NOMO-1 treated with DMSO at 0.1 percent for 48 hours (cell line): ENCODE data around the gene RBMS3.
"Not testable (repeated sequence)": the region's sequence is repeated elsewhere in the genome, so short reads cannot be mapped to it uniquely, and the experiment has no call there.

Experiments
- DNase-seq: peaks from one replicate; lab custom pipeline; 2025; ENCODE audit not compliant: unreplicated experiment; lab: John Stamatoyannopoulos, UW

RBMS3 gene

GRCh38 chr3:29382409-29382808 lies 101.5 kb downstream of the RBMS3 start:
- DNase-seq = peak; percentile 54

DNA sequence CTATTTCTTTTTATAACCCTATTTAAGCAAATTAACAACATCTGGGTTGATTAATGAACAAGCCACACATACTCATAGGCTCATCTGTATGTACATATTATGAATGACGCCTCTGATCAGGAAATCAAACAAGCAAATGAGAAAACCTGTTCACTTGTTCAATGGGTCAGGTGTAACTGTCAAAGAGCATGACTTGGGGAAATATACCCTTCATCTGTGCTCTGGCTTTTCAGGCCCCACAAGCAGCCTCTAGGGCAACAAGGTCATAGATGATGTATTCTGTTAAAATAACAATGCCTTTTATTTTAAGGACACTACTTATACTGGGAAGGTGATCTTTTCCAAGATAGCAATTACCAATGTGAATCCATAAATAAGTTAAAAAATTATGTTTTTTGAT lies 102.0 kb downstream of the RBMS3 start:
- no peak for DNase-seq

DNA sequence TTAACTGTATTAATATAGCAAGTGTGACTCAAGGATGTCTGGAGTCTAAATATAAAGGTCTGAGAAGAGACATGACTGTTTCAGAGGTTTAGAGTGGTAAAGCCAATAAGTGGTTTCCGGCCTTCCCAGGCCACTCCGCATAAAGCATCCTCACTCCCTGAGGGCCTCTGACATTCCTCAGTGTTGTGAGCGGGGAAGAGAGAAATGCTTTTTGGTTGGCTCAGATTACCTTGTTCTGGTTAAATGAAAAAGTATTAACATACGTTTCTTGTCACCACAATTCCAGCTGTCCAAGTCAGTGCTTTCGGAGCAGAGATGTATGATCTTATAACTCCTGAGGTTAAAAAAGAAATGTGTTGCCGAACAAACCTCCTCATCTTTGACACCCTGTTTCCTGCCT lies 103.8 kb downstream of the RBMS3 start:
- no peak for DNase-seq

DNA sequence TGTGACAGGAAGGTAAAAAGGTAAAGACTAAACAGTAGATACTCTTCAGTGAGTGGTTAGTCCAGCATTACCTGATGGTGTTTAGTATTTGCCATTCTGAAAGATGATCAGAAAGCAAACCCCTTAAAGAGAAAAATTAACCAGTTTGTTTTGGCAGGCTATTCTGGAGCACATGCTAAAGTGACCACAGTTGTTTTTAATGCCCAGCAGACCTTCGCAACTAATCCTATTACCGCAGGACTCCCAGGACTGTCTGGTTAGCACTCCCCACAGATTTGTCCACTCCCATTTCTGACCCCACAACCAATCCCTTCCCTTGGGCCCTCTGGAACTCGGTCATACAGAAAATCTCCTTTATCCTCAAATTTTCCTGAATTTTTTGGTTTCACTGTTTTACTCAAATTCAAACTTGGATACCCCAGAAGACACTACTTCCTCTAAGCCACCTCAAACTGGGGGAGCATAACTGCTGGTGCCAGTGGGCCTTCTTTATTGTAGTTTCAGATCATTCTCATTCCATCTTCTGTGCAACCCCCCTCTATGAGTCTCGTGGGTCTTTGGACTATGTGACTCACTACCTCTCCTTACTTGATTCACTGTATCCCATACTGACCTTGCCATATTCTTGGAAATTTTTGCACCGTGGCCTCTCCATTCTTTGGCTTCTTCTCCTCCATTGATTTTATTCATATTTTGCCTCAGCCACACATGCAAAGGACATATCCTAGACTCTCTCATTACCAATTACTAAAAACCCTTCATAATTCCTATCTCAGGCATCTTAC lies 104.4 kb downstream of the RBMS3 start:
- DNase-seq = no peak

GRCh38 chr3:29389362-29389761 lies 108.5 kb downstream of the RBMS3 start:
- no peak for DNase-seq

DNA sequence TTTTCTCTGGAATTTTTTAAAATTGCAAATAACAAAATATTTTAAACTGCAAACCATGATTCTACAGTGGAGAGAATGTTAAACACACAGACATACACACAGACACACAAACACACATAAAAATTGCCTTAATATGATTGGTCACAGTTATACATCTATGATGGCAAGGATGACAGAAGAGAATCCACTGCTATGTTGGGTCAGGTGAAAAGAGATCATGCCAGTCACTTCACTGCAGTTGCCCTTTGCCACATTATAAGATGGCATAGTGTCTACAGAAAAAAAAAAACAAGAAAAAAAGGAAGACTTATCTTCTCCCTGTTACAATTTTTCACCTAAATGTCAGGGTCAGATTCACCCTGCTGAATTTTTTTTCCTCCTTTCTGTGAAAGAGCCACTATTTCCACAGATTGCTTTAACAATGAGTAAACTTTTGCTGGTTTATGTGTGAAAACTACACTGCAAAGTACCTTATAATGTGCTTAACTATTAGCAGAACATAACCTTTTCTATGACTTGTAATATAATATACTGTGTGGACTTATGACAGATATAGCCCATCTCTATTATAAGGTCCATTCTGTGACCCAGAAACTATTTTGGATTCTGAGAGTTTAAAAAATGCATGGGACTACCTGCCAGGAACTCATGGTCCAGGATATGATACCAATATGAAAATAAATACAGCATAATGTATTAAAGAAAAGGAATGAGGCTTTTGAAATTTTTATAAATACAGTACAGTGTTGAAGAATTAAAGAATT lies 111.9 kb downstream of the RBMS3 start:
- DNase-seq = no peak

- not testable (repeated sequence) for DNase-seq
Measured at GRCh38 chr3:29393946-29394345, 113.1 kb downstream of the RBMS3 start.

GRCh38 chr3:29397406-29397805 lies 116.5 kb downstream of the RBMS3 start:
- peak; percentile 66 for DNase-seq

GRCh38 chr3:29398787-29399186 lies 117.9 kb downstream of the RBMS3 start:
- no peak for DNase-seq

DNA sequence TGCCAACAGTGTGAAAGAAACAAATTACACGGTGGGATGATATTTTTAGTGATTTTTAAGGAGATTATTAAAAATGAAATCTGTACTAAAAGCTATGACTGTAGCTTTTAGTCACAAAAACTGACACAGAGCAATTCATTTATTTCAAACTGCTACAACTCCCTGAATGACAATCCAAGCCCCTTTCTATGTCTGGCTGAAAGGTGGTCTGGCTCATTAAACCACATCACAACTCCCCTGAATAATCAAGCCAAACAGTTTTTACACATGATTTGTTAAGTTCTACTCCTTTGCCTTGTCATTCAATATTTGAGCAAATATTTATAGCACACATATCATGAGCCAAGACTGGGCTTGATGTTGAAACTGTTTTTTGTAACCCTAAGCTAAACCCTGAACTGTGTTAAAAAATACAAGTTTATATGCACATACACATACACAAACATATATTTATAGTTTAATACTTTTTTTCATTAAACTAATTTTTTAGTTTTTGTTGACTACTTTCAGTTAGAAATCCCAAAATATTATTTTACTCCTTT lies 125.5 kb downstream of the RBMS3 start:
- DNase-seq = no peak

DNA sequence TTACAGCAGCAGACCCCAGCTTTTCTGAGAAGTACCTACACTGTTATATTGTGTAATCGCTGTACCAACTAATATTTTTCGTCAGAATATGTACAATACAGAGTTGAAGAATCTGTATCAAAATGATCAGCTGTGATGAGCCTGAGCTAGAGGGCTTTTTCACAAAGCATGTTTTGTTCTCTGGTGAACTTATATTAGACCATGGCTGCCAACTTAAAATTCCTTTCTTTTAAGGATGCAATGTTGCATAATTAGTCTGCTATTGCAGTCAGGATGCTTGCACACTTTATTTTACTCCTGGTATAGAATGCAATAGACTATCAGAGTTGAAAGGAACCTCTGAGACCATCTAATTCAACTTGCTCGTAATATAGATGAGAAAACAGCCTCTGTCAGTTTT lies 127.8 kb downstream of the RBMS3 start:
- DNase-seq = no peak

- DNase-seq = no peak
Measured at GRCh38 chr3:29409409-29409808, 128.5 kb downstream of the RBMS3 start.

DNA sequence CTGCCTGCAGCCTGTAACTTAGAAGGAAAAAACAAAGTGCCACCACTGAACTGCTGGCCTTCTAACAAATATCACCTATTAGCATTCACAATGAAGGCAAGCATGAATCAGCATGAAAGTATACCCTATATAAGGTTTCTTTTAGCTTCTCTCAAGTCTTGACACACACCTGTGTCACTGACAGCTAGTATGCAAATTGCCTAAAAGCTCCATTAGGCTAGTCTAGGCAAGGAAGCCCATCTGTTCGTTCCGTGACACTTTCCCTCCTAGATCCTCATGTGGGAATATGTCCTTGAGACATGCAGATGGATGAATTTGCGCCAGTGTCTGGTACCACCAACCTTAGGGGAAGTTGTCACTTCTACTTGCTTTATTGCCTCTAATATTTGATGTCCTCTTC lies 129.3 kb downstream of the RBMS3 start:
- DNase-seq = no peak

GRCh38 chr3:29410660-29411405 lies 130.0 kb downstream of the RBMS3 start:
- no peak for DNase-seq

- peak; percentile 72 for DNase-seq
Measured at GRCh38 chr3:29412110-29412509, 131.2 kb downstream of the RBMS3 start.

GRCh38 chr3:29414468-29415224 lies 133.8 kb downstream of the RBMS3 start:
- DNase-seq = no peak

GRCh38 chr3:29415482-29416223 lies 134.8 kb downstream of the RBMS3 start:
- DNase-seq = no peak

GRCh38 chr3:29416514-29416913 lies 135.6 kb downstream of the RBMS3 start:
- no peak for DNase-seq

DNA sequence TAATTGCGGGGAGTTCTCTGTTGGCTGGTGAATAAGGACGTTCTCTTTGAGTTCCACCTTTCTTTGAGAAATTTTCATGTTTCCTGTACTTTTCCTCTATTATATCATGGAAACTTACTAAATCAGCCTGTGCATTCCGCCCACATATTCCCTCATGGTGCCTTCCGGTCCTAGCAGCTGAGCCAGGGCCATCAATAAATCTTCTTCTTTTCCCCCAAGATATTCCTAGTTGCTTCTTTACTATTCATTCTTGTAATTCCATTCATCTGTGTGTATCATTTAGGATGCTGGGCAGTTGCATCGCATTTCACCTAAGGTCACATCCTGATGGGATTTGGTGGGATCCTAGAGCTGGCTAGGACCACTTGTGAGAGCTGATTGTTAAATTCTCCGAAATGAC lies 139.2 kb downstream of the RBMS3 start:
- no peak for DNase-seq
